Midbrain (tissue), 1 donor: ENCODE measurements around the gene ARL10.

Experiments used
- DNase-seq: peaks from one replicate; lab custom pipeline; 2025; lab: John Stamatoyannopoulos, UW

Gene ARL10

DNA sequence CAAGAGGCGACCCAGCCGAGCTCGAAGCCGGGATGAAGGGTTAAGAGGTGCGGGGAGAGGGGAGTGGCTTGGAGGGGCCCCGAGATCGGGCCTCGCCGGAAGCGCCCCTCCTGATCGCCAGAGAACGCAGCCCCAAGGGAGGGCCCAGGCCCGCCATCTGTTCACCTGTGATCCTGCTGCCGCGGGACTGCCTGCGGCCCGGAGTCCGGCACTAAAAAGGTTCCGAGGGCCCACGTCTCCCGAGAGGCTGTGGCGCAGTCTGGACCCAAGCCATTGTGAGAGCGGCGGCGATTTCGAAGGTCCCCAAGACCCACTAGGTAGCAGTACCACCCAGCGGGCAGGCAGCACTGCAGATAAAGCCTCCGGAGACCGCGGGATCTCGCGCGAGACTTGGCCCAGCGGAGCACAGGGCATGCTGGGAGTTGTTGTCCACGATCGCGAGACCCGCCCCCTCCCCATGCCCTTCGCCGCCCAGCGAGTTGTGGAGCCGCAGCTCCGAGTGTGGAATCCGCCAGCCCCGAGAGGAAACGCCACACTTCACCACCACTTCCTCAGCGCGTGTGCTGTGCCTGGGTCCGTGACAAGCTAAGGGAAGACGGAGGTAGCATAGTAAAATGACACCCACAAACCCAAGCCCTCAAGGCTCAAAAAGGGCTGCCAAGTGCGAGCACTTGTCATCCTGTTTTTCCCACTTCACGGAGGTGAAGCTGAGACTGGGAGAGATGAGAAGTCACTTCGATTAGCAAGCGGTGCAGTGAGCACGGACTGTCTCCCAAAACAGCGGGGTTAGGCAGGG, 3.7 kb upstream of the ARL10 start, which contains the start of gene KIAA1191:
KIAA1191 (minus strand) TSS at position 328 of the 796 bp plus-strand sequence. CDS start 2,256 bp downstream, outside the sequence.
- DNase-seq: peak; percentile 93

DNA sequence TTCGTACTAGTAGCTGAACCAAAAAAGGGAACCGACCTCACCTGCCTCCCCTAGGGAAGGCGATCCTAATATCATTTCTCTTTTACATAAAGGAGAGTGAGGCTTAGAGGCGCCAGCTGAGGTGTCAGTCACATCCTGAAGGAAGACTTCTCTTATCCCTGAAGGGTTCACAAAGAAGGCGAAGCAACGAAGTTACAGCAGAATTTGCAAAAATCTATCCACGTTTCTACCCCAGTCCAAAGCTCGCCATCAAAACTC, 3.1 kb upstream of the ARL10 start:
- DNase-seq: no peak

DNA sequence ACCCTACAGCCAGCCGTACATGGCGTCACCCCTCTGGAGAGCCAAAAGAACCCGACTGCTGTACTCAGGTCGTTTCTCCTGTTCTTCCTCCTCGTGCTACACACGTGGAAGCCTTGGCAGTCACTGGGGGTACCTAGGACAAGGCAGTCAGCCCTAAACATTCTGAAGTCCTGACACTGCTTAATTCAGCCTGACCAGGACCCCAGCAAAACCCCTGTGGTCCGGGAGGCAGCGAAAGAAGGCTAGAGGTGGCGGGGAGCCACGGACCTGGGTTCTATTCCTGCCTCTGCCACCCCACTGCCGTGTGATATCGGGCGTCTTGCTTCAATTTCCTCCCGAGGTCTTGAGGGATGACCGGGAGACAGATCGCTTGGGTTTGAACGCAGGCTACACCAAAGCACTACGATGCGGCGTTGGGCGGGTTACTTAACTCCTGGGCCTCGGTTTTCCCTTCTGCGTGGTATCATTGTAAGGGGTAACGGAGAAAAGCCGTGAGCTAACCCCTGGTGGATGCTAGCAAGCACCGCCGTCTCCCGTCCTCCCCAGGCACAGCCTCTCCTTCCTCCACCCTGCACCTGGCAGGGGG, 429 bp upstream of the ARL10 start:
- DNase-seq: no peak

DNA sequence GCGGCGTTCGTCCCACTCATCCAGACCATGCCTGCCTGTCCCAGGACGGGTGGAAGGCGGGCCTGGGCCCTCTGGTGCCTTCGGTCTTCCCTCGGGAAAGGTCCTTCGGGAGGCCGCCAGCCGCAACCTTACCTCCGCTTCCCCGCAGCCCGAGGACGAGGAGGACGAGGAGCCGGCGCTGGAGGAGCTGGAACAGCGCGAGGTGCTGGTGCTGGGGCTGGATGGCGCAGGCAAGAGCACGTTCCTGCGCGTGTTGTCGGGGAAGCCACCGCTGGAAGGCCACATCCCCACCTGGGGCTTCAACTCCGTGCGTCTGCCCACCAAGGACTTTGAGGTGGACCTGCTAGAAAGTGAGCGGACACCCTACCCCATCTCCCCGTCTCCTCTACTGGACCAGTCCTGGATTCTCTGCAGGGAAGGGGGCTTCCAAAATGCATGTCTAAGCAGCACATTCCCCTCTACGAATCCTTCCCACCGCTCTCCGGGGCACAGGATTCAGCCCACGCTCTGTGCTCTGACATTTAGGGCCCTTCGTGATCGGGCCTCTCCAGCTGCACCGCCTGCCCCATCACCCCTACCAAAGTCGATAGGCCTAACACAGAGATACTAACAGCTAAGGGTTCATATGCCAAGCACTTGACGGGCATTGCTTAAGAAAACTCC, 1.1 kb downstream of the ARL10 start:
- no peak for DNase-seq

DNA sequence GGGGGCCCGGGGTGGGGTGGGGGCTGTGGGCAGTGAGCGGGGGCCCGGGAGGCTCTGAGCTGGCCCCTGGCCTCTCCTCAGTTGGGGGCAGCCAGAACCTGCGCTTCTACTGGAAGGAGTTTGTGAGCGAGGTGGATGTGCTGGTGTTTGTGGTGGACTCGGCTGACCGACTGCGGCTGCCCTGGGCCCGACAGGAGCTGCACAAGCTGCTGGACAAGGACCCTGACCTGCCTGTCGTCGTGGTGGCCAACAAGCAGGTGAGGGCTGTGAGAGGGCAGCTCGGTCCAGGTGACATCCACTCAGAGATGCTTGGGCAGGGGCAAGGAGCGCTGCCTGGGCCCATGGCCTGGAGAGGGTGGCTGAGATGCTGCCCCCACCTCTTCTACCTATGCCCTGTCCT, 3.4 kb downstream of the ARL10 start:
- no peak for DNase-seq

DNA sequence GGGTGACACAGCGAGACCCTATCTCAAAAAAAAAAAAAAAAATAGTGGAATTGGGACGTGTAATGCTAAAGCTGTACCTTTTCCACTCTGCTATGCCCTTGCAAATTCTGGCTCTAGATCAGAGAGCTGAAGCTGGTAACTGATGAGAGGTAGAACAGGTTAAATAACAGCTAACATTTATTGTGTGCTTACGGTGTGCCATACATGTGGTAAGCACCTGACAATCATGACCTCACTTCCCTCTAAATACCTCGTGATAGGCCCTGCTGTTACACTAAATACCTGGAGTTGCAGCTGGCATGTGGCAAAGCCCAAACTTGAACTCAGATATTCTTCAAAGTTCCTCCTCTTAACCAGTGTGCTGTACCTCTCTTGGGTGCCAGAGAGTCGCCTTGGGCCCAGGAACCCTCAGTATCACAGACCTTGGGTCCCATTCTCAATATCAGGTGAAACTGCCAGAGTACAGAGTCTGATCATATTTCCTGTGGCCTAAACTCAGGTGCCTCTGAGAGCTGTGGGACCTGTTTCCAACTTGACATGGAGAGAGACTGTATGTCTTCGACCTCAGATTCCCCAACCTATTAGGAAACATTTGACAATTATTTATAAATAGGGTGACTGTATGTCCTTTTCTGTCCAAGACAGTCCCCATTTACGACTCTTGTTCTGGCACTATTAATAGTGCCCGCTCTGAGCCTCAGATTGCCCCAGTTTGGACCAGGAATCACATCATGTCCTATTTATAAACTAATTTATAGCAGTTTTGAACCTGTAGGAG, 4.8 kb downstream of the ARL10 start:
- no peak for DNase-seq

DNA sequence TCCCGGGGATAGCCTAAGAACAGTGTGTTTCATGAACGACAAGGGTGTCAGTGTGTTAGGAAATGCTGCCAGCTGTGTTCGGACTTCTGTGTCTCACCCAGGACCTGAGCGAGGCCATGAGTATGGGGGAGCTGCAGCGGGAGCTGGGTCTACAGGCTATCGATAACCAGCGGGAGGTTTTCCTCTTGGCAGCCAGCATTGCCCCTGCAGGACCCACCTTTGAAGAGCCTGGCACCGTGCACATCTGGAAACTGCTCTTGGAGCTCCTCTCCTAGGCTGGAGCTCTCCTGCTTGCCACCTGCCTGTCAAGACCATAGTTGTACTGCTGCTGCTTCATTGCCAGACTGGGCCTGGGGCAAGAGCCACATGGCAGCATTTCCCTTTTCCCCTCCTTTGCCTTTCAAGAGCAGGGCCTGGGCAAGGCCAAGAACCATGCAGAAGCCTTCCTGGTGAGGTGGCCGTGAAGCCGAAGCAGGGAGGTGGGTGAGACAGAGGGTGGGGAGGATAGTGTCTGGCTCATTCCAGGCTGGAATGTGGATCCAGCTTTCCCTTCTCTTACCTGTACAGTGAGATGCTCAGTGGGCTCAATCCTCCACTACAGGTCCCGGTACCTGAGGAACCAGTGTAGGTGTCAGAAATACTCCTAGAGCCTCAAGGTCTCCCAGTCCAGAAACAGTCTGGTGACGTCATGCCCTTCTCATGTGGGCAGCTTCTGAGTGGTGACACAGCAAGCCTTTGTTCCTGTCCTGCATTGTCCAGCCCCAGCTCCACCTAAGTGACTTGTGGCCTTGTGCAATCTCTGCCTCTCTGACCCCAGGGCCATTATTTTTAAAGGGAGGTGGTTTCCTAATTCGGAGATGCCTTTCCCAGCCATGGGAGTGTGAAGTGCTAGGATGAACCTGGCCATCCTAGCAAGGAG, 6.6 kb downstream of the ARL10 start:
- no peak for DNase-seq

DNA sequence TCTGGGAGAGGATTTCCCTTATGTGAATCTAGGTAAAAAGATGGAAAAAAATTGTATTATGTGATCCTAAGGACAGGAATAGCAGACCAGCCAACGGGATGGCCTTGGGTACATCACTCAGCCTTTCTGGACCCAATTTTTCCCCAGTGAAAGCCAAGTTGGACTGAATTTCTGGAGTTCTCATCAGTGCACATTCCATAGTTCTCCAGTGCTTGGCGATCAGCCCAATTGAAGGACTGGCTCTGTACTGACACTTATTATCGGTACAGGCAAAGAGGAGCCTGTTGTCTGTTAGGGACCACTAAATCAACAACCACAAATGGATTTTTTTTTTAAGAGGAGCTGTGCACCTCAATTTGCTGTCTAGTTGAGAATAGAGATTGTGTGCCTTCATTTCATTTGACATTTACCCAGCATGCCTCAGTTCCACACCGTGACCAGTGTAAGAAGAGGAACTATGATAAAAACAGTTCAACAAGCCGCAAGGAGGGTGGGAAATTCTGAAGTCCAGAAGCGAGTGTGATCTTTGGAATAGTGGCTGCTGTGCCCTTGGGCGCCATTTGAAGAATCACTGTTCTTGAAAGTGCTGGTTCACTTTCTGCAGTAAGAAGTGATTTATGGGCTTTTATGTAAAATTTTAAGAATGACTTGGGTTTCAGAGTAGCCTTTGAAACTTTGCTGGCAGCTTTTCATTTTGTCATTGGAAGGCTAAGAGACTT, 8.0 kb downstream of the ARL10 start:
- no peak for DNase-seq

DNA sequence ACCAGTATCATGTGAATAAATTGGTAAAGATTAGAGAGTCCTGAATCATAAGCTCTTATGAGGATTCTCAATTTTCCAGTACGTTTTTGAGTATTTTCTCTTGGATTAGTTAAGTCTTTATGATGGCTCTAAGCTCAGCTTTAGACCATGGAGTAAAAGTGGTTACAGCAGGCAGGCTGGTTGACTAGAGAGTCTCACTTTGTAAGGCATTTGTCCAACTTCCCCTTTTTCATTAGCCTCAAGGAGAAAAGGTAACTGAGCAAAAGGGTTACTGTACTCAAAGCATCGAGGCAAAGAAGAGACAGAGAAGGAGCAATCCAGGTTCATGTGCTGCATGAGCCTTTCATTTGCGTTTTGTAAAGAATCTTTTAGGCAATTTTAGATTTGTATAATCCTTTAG, 14.6 kb downstream of the ARL10 start:
- DNase-seq: no peak

DNA sequence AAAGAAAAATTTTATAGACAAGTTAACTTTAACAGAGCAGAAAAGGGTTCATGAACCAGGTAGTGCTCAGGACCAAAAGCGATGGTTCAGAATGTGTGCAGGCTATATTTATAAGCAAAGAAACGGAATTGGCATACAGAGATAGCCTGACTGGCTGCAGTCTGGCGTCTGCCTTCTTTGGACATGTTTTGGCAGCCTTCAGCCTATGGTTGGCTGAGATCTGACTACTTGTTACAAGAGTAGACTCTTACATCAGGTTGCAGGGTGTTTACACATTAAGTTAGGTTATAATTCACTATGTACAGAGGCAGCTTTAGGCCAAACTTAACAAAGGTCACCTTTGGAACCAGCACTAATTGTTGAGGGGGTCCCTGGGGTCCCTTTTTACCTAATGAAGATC, 16.1 kb downstream of the ARL10 start:
- no peak for DNase-seq

DNA sequence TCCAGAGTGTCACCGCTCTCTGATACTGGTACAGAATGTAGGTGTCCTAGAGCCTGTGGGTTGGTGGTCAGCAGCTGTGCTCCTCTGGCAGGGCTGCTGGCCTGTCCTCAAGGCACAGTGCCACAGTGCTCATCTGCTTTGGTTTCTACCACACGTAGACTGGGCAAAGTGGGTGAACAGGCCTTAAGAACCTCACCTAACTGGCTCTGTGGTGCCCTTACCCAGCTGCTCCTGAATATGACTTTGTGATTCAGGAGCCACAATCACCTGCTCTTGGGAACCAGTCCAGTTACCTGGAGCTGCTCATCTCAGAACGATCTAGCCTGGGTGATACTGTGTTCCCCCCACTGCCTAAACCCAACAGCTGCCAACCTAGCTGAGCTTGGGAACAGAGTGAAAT, 16.7 kb downstream of the ARL10 start:
- no peak for DNase-seq

DNA sequence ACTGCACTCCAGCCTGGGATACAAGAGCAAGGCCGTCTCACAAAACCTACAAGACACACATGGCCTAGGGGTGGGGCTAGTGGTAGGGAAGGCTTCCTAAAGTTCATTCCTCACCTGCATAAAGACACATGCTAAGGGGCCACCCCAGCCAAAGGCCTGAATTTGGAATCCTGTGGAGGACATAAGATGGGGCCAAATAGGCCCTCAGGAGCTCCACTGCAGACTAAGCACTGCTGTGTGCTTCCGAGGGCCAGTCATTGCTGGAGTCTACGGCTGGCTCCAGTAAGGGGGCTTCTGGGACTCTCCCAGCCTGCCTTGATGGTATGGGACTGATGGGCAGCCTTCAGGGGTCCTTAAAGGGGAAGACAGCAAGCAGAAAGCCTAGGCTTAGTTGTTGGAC, 17.4 kb downstream of the ARL10 start:
- DNase-seq: no peak

DNA sequence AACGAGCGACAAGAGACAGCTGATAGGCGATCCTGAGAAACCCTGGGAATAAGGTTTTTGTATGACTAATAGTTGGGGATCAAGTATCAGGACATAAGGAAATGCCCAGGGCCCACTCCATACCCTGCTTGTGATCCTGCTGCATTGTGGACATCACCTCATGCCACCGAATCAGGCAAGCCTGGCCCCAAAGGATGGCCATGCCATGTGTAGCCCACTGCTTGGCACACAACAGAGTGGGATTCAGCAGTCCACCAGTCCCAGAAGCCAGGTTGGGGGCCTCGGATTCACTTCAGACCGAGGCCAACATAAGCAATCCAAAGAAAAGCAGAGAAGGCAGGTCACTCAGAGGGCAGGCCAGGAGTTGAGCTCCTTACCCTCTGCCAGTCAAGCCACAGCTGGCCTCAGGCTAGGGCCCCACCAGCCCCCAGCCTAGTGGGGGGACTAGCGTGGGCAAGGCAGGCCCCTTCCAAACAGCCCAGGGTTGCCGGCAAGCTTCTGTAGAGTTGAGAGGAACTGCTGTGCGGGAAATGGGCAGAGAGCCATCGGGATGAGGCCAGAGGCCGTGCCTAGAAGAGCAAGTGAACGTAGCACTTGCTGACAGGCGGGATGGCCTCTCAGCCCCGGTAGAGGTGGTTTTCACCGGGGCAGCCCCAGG, 18.1 kb downstream of the ARL10 start:
- DNase-seq: no peak

DNA sequence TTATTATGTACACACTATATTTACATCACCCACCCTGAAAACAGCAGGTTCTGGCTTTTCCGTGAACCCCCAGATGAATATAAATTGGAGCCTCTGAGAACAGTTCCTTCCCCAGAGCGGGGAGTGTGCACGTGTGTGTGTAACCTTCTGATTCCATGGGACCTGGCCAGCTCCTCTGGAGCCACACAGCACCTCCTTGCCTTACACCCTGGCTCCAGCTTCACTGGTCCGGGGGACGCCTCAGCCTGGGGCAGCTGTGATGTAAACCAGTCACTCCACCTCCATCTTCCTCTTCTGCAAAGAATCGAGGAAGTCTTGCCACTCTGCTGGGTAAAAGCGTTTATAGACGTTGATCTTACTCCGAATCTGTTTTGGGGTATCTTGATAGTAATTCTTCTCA, 18.7 kb downstream of the ARL10 start:
- DNase-seq: no peak

DNA sequence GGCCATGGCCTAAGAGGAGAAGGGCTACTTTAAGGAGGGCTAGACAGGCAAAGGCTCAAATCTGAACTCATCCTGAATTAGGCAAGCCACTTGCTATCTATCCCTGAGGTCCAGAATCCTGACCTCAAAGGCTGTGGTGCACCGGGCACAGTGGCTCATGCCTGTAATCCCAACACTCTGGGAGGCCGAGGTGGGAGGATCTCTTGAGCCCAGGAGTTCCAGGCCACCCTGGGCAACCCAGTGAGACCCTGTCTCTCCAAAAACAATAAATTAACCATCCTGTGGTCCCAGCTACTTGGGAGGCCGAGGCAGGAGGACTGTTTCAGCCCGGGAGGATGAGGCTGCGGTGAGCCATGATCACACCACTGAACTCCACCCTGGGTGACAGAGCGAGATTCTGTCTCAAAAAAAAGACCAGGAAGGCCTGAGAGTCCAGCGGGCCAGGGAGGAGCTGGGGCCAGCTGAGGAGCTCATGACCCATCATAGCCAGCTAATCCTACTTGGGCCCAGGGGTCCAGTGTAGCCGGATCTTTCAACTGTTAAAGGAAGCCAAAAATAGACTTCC, 19.2 kb downstream of the ARL10 start:
- no peak for DNase-seq

DNA sequence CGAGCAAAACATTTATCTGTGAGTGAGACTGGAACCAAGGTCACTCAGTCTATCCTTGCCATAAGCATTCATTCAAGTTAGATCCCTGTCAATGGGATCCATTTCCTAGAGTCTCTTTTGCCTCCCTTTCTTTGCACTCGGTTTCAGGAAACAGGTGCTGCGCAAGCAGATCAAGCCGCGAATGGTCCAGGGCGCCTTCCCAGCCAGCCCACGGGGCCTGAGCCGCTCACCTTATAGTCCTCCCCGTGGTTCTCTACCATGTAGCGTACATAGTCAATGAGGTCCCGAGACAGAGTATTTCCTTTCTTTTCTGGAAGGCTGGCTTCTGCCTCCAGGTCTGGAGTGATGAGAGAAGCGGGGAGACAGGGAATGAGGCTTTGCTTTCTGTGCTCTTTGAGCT, 19.7 kb downstream of the ARL10 start:
- DNase-seq: no peak

DNA sequence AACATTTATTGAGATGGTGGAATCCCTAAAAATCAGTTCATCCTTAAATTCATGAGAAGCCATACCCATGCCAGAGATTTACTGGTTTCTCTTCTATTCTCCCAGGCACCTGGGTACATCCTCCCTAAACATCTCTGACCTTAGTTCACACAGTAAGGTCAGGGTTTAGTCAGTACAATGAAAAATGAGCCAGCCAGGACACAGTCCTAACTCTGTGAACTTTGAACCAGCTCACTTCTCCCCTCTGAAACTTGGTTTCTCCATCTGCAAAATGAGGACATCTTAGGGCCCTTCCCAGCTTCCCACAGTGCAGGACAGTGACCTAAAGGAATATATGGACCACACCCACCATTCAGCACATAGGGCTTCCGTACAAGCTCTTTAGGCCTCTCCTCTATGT, 21.2 kb downstream of the ARL10 start:
- no peak for DNase-seq

DNA sequence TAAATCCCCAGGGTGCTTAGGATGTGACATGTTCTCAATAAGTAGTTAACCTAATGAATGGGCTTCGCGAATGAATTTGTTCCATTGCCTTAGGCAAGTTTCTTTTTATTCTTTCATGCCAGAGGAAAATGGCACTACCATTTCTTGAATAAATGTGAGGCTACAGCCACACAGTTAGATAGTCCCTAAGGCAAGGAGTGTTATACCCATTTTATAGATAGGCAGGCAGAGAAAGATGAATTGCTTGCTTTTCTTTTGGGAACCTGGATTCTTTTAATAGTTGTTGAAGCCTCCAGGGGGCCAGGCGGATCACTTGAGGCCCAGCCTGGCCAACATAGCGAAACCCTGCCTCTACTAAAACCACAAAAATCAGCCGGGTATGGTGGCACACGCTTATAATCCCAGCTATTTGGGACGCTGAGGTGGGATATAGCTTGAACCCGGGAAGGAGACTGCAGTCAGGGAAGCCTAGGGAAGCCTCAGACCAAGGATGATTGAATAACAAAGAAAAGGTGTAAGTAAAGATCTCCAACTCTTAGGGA, 22.2 kb downstream of the ARL10 start:
- DNase-seq: no peak

DNA sequence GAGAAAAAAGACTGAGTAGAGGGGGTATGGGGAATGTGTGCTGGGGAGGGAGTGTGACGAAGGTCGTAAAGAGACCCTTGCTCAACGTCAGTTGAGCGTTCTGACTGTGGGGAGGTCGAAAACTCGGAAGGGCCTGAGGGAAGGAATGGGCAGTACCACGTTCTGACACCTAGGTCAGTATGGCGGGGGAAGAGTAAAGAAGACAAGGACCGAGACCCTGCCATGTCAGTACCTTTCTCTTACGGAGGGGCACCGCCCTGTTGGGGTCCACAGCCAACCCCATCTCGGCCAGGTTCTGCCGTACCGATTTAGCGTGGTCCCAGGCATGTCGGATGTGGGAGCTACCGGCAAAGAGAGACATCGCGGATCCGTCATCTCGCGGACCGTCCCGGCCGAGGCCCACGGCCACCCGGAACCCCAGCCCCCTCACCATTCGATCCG, 22.7 kb downstream of the ARL10 start:
- no peak for DNase-seq
